HFF-Myc (cell line): ENCODE measurements around the gene LAMA5.

Source experiments
- DNase-seq: peaks from one replicate; pipeline ENCODE4 v3.0.0-alpha.2; 2011; ENCODE audit warnings: low read depth; ENCODE audit errors: extremely low read depth
- H3K4me3 ChIP-seq: replicated peaks from 2 replicates; pipeline ENCODE4 v1.5.1; 2011; ENCODE audit warnings: low read depth, mild to moderate bottlenecking, control low read depth, low read length
- TF ChIP-seq, protein P1 (sequence below): IDR thresholded peaks from 2 replicates; pipeline ENCODE4 v1.5.1; 2012; ENCODE audit warnings: mild to moderate bottlenecking, low read depth, low read length, control low read depth; ENCODE audit errors: missing control alignments

The LAMA5 gene

DNA sequence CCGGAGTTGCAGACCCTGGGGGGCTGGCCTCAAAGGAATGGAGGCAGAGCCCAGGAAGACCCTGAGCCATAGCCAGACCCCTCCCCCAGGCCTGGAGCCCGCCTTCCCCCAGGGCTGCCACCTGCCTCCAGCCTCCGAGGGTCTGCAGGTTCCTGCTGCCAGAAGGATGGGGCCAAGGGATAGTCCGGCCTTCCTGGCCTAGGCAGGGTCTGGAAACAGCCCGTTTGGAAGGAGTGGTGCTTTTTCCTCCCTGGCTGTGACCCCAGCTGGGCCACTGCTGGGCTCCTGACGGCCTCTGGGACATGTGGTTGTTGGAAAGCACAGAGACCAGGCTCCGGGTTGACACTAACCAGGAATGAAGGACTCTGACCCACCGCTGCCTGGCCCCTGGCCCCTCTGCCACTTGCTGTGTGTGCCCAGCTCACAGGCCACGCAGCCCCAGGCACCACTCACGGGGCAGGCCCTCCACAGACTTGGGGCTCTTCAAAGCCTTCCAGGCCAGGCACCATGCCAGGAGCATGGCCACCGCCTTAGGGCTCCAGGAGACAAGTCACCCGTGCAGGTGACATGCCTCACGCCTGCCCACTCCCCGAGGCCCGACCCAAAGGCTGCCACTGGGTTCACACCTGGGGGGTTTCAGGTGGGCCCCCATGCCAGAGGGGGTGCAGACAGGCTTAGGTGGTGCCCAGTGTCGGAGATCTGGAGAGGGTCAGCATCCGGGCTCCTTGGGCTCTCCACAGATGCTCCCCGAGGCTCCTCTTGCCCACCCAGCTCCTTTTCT is 3.9 kb upstream of the LAMA5 start:
- DNase-seq, result no peak
- no peak overlapping the region for H3K4me3 ChIP-seq
- TF ChIP-seq, protein P1, sequence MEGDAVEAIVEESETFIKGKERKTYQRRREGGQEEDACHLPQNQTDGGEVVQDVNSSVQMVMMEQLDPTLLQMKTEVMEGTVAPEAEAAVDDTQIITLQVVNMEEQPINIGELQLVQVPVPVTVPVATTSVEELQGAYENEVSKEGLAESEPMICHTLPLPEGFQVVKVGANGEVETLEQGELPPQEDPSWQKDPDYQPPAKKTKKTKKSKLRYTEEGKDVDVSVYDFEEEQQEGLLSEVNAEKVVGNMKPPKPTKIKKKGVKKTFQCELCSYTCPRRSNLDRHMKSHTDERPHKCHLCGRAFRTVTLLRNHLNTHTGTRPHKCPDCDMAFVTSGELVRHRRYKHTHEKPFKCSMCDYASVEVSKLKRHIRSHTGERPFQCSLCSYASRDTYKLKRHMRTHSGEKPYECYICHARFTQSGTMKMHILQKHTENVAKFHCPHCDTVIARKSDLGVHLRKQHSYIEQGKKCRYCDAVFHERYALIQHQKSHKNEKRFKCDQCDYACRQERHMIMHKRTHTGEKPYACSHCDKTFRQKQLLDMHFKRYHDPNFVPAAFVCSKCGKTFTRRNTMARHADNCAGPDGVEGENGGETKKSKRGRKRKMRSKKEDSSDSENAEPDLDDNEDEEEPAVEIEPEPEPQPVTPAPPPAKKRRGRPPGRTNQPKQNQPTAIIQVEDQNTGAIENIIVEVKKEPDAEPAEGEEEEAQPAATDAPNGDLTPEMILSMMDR, result no peak

DNA sequence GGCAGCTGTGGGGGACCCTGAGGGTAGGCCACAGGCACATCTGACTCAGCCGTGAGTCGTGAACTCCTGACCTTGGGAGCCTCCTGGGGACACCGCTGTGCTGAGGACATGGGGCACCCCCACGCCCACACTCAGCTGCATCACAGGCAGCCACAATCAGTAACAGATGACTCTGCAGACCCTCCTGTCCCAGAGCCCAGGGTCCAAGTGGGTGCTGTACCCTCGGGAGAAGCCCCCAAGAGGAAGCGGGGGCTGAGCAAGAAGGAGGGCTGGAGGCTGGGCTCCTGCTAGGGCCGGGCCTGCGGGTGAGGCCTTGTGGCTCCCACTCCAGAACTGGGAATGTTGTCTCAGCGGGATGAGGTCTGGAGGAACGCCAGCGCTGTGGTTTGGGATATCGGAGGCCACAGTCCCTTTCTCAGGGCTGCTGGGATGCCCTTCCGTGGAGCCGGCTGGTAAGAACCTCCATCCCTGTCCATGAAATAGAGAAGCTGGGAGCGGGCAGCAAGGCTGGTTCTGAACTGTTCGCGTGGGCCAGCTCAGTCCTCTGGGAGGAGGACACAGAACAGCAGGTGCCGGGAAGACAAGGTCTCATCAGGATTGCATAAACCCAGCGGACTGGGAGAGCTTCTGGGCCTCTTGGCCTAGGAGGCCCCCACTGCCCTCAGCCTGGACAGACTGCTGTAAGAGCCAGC is 3.1 kb upstream of the LAMA5 start:
- peak; percentile 54 for DNase-seq
- TF ChIP-seq, protein P1, result no peak
- H3K4me3 ChIP-seq, result no peak overlapping the region

DNA sequence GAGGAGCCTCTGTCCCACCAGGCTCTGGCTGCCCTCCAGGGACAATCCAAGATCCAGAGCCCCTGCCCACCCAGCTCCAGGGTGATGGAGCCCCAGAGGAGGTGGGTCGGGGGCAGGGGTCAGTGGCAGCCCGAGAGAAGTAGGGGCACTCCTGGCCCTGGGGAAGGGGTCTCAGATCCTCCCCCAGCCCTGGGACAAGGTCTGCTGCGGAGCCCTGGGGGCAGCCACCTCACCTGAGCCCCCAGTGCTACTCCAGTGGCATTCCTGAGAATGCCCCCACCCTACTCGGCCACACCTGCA is 2.7 kb upstream of the LAMA5 start:
- TF ChIP-seq, protein P1, result no peak
- no peak overlapping the region for H3K4me3 ChIP-seq
- DNase-seq, result no peak

DNA sequence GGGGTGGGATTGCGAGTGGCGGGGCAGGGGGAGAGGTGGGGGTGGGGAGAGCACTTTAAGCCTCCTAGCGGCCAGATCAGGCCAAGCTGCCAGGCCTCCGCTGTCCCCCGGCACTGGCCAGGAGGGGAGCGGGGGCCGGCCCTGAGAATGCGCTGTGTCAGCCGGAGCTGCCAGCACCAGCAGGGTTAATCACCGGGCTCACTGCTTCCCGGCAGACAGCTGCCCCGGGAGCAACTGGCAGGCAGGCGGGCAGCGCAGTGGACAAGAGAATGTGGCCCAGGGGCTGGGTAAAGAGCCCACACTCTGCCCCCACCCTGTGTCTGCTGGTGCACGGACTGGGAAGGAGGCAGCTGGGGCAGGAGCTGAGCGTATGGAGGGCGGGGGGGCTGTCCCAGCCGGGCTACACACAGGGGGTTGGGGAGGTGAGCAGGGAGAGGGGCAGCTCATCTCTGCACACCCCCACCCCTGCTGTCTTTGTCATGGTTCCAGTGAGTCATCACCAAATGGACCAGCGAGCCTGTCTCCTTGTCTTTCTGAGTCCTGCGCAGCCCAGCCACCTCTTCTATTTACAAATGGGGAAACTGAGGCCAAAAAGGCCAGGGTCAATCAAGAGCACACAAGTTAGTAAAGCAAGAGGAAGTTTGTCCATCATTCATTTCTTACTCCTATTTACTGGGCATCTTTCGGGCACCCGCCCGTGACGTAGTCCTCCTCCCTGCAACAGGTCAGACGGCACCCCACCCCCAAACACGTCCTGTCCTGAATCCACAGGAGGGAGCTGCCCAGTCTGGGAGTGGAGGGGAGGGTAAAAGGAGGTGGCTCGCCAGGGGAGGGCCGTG is 2.1 kb upstream of the LAMA5 start:
- TF ChIP-seq, protein P1, result peak; percentile 24
- H3K4me3 ChIP-seq, result no peak overlapping the region
- no peak for DNase-seq

DNA sequence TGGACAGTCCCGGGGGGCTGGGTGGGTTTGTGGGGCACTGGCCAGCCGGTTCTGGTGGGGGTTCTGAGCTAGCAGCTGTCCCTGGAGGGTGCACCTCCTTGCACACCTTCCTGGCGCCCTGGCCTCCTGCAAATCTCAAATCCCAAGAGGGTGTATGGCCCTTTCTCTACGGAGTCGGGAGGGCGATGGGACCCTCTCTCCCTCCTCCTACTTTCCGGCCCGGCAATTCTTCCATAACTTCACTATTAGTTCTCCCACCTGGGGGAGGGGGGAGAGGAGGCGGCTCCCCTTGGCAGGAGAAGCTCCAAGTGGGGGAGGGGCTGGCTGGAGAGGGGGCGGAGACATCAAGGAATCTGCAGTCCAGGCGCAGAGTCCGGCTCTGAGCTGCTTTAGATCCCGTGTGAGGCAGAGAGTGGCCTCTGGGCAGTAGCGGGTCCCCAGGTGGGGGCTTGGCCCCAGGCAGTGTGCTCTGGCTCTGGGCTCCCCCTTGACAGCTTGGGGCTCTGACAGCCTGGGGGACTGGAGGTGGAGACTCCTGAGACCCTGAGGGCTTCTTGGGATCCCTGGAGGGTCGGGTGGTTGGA is 1.4 kb upstream of the LAMA5 start:
- H3K4me3 ChIP-seq, result no peak overlapping the region
- no peak for DNase-seq

More for the DNA sequence above, 1.4 kb upstream of the LAMA5 start:
- TF ChIP-seq, protein P1, result no peak
